MV-4-11 (cell line): ENCODE data around the gene PIP4K2A.
A peak's percentile ranks its signal among the peaks of the same experiment; 100 is the strongest.

Experiments used
- DNase-seq: peaks from one replicate; lab custom pipeline; 2025; lab: John Stamatoyannopoulos, UW

The PIP4K2A gene

GRCh38 chr10:22719406-22720042 lies 5.1 kb upstream of the PIP4K2A start:
- DNase-seq = no peak

- DNase-seq = peak; percentile 49
These were observed 4.3 kb upstream of the PIP4K2A start for GRCh38 chr10:22718659-22719058.

GRCh38 chr10:22717728-22718127 lies 3.4 kb upstream of the PIP4K2A start:
- DNase-seq = no peak

DNA sequence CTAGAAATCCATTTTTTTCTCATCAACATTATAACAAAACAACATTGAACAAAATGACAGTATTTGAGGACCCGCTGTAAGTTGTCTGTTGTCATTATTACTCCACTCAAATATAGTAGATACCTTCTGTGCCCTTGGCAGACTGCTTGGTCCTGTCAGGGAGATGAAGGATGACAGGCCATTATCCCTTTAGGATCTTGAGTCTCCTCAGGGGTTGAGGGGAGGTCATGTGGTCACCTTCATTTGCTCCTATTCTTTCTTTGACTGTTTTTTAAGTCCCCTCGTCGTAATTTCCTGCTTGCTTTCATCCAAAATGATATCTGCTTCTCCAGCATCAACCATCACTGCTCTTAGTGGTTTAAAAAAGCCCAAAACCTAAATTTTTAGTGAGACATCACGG lies 2.6 kb upstream of the PIP4K2A start:
- DNase-seq = no peak

- DNase-seq = no peak
These were observed 880 bp upstream of the PIP4K2A start for GRCh38 chr10:22715290-22715625.

DNA sequence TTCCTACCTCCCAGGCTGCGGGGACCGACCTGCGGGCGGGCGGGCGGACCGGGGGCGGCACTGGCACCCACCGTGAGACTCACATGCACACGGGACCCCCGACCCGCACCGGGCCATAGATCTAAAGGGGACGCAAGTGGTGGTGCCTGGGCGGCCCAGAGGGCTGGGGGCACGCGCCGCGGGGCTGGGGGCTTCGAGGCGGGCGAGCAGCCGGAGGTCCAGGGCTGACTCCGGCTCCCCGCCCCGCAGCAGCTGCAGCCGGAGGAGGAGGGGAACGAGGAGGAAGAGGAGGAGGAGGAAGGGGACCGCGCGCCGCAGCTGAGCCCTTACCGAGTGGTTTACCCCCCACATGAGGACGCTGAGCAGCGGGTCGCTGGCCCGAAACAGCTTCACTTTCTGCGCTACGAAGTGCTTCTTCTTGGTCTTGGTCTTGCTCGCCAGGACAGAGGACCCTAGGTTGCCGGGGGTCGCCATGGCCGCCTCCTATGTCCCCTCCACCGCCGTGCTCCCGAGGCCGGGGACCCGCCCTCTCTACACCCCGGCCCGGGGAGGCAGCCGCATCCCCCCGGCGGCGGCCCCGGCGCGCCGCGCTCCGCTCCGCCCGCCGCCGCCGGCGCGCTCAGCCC lies 412 bp downstream of the PIP4K2A start:
- no peak for DNase-seq

- DNase-seq = no peak
These were observed 1.2 kb downstream of the PIP4K2A start for GRCh38 chr10:22712956-22713852.

GRCh38 chr10:22712211-22712955 lies 2.0 kb downstream of the PIP4K2A start:
- DNase-seq = no peak

DNA sequence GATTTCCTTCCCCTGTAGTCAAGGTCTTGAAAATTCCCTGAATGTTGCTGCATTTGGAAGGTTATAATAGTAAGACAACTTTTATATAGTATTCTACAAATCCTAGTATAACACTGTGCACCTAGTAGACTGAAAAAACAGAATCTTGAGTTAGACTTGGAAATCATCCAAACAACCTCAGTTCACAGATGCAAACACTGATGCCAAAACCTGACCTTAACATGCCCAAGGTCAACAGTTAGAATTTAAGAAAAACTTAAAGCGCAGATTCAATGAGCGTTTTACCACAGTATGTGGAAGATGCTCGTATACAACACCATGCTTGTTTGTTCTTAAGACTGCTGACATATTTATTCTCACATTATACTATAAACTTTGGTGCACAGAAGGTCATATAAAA lies 3.0 kb downstream of the PIP4K2A start:
- no peak for DNase-seq

GRCh38 chr10:22710139-22710745 lies 4.1 kb downstream of the PIP4K2A start:
- DNase-seq = peak; percentile 76

DNA sequence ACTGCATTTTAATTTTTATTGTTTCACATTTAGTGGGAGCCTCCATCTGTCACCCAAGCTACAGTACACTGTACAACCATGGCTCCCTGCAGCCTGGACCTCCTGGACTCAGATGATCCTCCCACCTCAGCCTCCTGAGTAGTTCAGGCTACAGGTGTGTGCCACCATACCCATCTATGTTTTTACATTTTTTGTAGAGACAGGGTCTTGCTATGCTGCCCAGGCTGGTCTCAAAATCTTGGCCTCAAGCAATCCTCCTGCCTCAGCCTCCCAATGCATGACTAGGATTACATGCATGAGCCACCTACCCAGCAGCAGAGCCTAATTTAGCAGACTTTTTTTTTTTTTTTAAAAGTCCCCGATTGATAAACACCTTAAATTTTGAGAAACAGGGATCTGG lies 5.6 kb downstream of the PIP4K2A start:
- no peak for DNase-seq

DNA sequence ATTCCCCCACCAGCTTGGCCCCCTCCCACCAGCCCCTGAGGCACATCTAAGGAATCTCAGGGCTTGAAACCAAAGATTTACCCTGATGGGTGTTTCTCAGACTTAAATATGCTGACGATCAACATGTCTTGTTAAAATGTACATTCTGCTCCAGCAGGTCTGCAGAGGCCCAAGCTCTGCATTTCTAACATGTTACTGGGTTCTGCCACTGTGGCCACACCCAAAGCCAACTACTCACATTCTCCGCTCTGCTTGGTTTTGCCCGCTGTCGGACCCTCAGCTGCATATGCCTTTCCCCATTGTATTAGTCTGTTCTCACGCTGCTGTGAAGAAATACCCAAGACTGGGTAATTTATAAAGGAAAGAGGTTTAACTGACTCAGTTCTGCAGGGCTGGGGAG lies 8.9 kb downstream of the PIP4K2A start:
- no peak for DNase-seq

DNA sequence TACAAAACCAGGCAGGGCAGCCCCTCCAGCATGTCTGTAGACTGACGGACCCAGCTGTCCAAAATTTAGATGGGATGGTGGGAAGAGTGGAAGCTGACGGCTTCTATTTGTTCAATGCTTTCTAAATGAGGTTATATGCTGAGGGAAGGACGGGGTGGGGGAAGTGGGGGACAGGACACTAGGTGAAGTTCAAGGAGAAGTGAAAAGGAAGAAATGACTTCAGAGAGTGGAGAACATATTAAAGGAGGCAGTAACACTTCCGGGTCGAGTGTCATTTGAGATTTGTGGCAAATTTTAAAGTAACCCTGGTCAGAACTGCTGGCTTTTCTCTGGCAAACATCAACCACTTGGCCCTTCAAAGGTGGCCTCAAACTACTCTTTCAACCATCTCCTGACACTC lies 9.4 kb downstream of the PIP4K2A start:
- peak; percentile 72 for DNase-seq

- peak; percentile 84 for DNase-seq
These were observed 9.9 kb downstream of the PIP4K2A start for GRCh38 chr10:22704471-22704911.

GRCh38 chr10:22702348-22702747 lies 12.0 kb downstream of the PIP4K2A start:
- no peak for DNase-seq

DNA sequence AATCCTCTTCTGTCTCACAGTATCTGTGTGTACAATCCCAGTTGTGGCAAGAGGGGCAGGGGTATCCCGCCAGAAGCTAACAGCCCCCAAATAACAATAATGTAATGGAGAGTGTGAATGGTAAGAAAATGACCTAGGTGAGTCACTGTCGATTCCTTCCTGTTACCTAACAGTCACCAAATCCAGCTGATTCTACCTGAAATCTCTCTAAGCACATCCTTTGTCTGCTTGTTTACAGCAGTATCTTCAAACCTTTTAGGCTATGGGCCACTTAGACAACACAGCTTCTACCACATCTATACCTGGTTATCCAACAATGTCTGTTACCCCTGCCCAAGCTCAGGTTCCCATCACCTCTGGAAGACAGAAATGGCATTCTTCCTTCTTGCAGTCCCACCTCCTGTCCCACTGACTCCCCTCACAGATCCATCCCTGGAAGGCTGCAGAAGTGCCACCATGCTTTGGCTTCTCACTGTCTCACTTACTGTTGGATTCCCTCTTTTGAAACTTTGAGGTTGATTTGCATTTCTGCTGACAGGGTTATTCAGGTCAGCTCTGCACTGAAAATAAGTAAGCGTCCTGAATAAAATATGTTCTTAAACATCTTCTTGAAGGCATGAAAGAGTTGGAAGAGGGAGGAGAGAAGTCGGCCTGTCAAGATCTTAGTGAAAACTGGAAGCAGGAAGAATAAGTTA lies 13.1 kb downstream of the PIP4K2A start:
- DNase-seq = no peak

DNA sequence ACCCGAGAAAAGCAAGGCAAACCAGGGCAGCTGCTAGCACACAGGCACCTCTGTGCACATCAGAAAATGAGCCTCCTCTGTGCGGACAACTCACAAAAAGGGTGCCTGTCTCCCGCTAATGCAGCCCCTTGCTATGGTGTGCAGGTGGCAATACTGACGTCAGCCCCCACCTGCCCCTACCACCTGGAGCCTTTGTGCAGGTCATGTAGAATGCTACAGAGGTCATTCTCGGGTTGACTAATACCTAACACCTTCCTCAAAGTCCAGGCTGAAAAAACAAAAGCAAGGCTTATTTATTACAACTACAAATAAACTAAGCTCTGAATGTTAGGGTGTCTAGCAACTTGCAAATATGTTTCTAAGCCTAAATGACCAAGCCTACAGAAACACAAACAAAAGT lies 13.9 kb downstream of the PIP4K2A start:
- DNase-seq = no peak

DNA sequence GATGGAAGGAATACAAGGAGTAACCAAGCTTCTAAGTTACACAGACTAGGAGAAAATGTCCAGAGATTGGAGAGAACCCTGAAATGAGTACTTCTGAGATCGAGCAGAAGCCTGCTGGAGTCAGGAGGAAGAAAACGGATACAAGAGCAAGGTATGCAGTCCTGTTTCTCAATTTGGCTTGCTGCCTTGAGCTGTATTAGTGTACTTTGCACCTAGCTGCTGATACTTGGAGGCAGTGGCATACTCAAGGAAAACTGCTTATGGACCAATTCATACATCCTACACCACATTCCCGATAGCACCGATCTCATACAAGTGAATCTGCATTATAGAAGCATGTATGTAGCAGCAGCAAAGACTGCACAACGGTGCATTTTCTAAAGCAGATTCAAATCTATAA lies 14.4 kb downstream of the PIP4K2A start:
- no peak for DNase-seq

GRCh38 chr10:22698941-22699440 lies 15.4 kb downstream of the PIP4K2A start:
- DNase-seq = no peak

GRCh38 chr10:22697800-22698199 lies 16.6 kb downstream of the PIP4K2A start:
- no peak for DNase-seq

DNA sequence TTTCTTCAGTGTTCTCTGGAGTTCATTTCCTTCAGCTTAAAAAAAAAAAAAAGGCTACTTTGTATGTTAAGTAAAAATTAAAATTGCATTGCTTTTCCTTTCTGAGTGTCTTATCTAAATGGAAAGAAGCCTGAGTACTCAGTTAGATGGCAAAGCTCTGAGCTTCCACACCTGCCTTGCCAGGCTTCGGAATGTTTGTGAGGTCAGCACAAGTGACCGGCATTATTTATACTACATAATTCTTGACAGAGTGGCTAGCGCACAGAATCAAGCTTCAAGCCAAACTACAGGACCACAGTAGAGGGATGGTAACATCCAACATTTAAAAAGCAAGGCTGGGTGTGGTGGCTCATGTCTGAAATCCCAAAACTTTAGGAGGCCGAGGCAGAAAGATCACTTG lies 17.3 kb downstream of the PIP4K2A start:
- DNase-seq = no peak
